ENCODE results near the gene FBXO46.

The FBXO46 gene, protein sequence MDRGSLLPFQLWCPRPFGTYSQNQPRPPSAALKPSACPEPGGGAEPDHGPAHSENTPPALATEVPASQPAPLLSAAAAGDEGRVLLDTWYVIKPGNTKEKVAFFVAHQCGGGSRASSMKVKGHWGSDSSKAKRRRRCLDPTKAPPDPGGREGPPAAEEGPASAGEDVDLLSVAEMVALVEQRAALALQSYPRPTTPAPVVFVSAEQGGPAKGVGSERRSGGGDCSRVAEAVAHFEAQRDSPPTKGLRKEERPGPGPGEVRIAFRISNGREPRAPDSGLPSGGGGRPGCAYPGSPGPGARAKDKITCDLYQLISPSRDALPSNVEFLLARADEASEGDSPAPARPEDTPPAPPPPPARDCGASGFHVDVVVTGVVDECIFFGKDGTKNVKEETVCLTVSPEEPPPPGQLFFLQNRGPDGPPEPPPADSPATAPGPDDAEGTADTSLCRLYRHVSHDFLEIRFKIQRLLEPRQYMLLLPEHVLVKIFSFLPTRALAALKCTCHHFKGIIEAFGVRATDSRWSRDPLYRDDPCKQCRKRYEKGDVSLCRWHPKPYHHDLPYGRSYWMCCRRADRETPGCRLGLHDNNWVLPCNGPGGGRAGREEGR

GRCh38 chr19:45730368-45731288 lies at the start of gene FBXO46:
TSS of gene FBXO46 (minus strand) at chr19:45730896. CDS start at chr19:45713495, 17,401 bp downstream.
- peak; percentile 96 for DNase-seq

DNA sequence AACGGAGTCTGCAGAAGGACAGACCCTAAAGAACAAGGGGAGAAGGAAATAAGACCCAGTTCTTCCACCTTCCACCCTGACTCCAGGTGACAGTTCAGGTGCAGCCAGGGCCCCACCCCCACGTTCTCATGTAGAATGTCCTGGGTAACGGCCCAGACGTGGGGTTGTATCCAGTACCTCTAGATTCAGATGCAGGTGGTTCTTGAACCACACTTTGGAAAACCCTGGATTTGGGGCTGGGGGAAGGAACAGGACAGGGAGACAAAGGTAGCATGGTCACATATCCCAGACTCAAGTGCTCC lies 49.4 kb upstream of the FBXO46 start:
- DNase-seq = no peak

GRCh38 chr19:45779231-45780145 lies 48.8 kb upstream of the FBXO46 start:
- no peak for DNase-seq

- no peak for DNase-seq
These were observed 47.4 kb upstream of the FBXO46 start for GRCh38 chr19:45778010-45778661.

GRCh38 chr19:45777395-45777961 lies 46.8 kb upstream of the FBXO46 start:
- no peak for DNase-seq

GRCh38 chr19:45774765-45775164 lies 44.1 kb upstream of the FBXO46 start:
- no peak for DNase-seq

- no peak for DNase-seq
These were observed 42.7 kb upstream of the FBXO46 start for GRCh38 chr19:45773384-45773783.

GRCh38 chr19:45772912-45773311 lies 42.2 kb upstream of the FBXO46 start:
- DNase-seq = no peak

GRCh38 chr19:45772130-45772840 lies 41.6 kb upstream of the FBXO46 start:
- no peak for DNase-seq

DNA sequence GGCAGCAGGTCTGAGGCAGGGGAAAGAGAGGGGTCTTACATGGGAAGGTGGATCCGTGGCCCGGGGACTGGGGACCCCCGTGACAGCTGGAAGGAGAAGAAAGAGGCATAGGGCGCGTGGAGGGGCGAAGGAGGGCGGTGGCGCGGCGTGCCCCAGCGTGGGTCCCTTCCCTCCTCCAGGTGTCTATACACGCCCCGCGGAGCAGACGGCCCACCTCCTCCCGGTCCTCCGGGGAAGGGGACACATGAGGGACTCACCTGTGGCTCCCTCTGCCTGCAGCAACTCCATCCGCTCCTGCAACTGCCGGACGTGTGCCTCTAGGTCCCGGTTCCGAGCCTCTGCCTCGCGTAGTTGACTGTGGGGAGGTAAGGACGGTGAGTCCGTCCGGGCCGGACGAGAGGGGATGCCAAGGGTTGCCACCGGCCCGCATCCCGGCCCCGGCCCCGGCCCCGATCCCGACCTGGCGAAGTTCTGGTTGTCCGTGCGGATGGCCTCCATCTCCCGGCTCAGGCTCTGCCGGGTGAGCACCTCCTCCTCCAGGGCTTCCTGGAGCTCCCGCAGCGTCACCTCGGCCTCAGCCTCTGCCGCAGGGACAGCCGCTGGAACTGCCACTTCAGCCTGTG lies 40.7 kb upstream of the FBXO46 start:
- no peak for DNase-seq

- DNase-seq = peak; percentile 83
These were observed 39.8 kb upstream of the FBXO46 start for GRCh38 chr19:45770192-45771101.

DNA sequence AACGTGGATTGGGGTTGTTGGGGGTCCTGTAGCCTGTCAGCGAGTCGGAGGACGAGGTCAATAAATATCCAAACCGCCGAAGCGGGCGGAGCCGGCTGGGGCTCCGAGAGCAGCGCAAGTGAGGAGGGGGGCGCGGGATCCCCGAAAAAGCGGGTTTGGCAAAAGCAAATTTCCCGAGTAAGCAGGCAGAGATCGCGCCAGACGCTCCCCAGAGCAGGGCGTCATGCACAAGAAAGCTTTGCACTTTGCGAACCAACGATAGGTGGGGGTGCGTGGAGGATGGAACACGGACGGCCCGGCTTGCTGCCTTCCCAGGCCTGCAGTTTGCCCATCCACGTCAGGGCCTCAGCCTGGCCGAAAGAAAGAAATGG lies 39.1 kb upstream of the FBXO46 start:
- no peak for DNase-seq

GRCh38 chr19:45768984-45769782 lies 38.5 kb upstream of the FBXO46 start, which contains the start of gene SIX5:
TSS of gene SIX5 (minus strand) at chr19:45769252. CDS start at chr19:45768844, 408 bp downstream.
- DNase-seq = peak; percentile 94

DNA sequence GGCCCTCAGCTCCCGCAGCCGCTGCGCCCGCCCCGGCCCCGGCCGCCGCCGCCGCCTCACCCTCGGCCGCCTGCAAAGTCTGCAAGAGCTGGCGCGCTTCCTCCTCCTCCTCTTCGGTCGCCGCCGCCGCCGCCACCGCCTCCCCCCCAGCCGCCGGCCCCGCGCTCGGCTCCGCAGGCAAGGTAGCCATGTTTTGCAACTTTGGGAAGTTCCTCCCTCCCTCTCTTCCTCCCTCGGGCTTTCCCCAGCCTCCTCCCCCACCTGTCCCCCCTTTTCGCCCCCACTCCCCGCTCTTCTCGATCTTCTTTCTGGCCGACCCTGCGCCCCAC lies 37.9 kb upstream of the FBXO46 start:
- DNase-seq = peak; percentile 38

DNA sequence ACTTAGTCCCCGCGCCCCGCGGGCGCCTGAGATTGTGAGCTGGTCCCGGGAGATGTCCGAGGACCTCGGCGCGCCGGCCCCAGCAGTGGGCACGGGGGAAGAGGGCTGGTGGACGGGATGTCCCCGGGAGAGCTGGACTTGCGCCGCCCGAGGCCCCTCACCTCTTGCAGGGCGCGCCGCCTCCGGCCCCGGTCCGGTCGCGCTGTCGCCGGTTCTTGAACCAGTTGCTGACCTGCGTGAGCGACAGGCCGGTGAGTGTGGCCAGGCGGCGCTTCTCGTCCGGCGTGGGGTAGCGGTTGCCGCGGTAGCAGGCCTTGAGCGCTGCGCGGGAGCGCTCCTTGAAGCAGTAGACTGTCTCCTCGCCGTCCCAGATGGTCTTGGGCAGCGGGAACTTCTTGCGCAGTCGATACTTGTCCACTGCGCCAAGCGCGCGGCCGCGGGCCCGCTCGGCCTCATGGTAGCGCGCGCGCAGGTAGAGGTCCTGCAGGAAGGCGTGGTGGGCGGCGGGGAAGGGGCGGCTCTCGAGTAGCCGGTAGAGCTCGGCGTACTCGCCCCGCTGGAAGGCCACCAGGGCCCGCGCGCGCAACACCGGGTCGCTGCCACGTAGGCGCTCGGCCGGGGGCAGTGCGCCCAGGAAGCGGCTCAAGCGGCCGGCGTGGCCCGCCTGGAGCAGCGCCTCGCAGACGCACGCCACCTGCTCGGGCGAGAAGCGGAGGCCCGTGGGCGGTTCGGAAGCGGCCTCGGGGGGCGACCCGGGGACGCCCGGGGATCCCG lies 37.4 kb upstream of the FBXO46 start:
- DNase-seq = no peak

GRCh38 chr19:45767410-45767880 lies 36.7 kb upstream of the FBXO46 start:
- no peak for DNase-seq

DNA sequence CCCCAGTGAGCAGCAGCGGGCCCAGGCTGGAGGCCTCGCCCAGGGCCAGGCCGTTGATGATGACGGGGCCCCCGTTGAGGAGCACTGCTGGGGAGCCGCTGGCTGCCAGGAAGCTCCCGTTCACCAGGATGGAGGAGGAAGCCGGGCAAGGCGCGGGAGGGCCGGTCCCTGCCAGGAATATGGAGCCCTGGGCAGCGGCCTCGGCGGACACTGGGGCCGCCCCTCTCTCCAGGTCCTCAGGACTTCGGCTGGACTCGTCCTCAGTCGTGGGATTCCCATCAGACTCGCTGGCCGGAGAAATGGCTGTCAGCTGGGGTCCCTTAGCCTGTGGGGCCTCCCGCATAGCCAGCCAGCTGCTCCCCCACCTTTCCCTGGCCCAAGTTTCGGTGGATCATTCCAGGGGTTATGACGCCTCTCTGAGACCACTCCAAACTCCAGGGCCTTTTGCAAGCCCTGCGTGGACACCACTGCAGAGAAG lies 36.2 kb upstream of the FBXO46 start:
- DNase-seq = no peak
